H9 (cell line): ENCODE measurements around the gene TTC17. TPM values are rescaled to one million over a fixed set of nuclear protein-coding genes. Genes with fewer than 3 reads are reported as not detected.

Source experiments
- DNase-seq: peaks from one replicate; pipeline ENCODE4 v3.0.0-alpha.2; 2017
- H2AFZ ChIP-seq: one replicate; pipeline ENCODE4 v1.6.1; 2013; ENCODE audit warnings: mild to moderate bottlenecking, low read length, control low read depth, moderate library complexity
- H2AK5ac ChIP-seq: 2 replicates; pipeline ENCODE4 v1.6.1; 2013; ENCODE audit warnings: low read length, control low read depth, mixed read lengths; ENCODE audit not compliant: insufficient read length
- H2BK120ac ChIP-seq: one replicate; pipeline ENCODE4 v1.6.1; 2013; ENCODE audit warnings: low read depth, mild to moderate bottlenecking, low read length, control low read depth, inconsistent platforms; ENCODE audit not compliant: poor library complexity, severe bottlenecking
- H2BK12ac ChIP-seq: 2 replicates; pipeline ENCODE4 v1.6.1; 2013; ENCODE audit warnings: low read length, control low read depth, mixed read lengths, low read depth; ENCODE audit not compliant: insufficient read length
- H2BK15ac ChIP-seq: 2 replicates; pipeline ENCODE4 v1.6.1; 2013; ENCODE audit warnings: low read depth, low read length, control low read depth
- H2BK20ac ChIP-seq: one replicate; pipeline ENCODE4 v1.6.1; 2013; ENCODE audit warnings: low read depth, mild to moderate bottlenecking, low read length, control low read depth, inconsistent platforms; ENCODE audit not compliant: poor library complexity, severe bottlenecking
- H2BK5ac ChIP-seq: 2 replicates; pipeline ENCODE4 v1.6.1; 2013; ENCODE audit warnings: low read length, control low read depth, mixed read lengths; ENCODE audit not compliant: insufficient read length
- H3K14ac ChIP-seq: 2 replicates; pipeline ENCODE4 v1.6.1; 2013; ENCODE audit warnings: low read length, control low read depth; ENCODE audit not compliant: insufficient read depth
- H3K18ac ChIP-seq: 2 replicates; pipeline ENCODE4 v1.6.1; 2013; ENCODE audit warnings: low read depth, mild to moderate bottlenecking, mixed read lengths, low read length, control low read depth; ENCODE audit not compliant: insufficient read length
- H3K23ac ChIP-seq: 2 replicates; pipeline ENCODE4 v1.6.1; 2013; ENCODE audit warnings: low read length, control low read depth, mixed read lengths, low read depth; ENCODE audit not compliant: insufficient read length
- H3K23me2 ChIP-seq: 2 replicates; pipeline ENCODE4 v1.6.1; 2013; ENCODE audit warnings: low read depth, mild to moderate bottlenecking, mixed read lengths, low read length, control low read depth; ENCODE audit not compliant: insufficient read length, poor library complexity, severe bottlenecking
- H3K27ac ChIP-seq: 2 replicates; pipeline ENCODE4 v1.5.1; 2013; ENCODE audit warnings: low read length, control low read depth, mixed read lengths, low read depth; ENCODE audit not compliant: insufficient read length
- H3K27me3 ChIP-seq: 2 replicates; pipeline ENCODE4 v1.6.1; 2013; ENCODE audit warnings: low read length, control low read depth, inconsistent platforms; ENCODE audit not compliant: insufficient read depth
- H3K4ac ChIP-seq: 2 replicates; pipeline ENCODE4 v1.6.1; 2013; ENCODE audit warnings: low read depth, mild to moderate bottlenecking, control low read depth, inconsistent platforms, low read length, moderate library complexity
- H3K4me1 ChIP-seq: 2 replicates; pipeline ENCODE4 v1.6.1; 2013; ENCODE audit warnings: low read length, control low read depth, inconsistent platforms; ENCODE audit not compliant: insufficient read depth
- H3K4me2 ChIP-seq: 2 replicates; pipeline ENCODE4 v1.6.1; 2013; ENCODE audit warnings: low read length, control low read depth, mixed read lengths; ENCODE audit not compliant: insufficient read length, insufficient read depth
- H3K56ac ChIP-seq: 2 replicates; pipeline ENCODE4 v1.6.1; 2013; ENCODE audit warnings: low read depth, mild to moderate bottlenecking, mixed read lengths, low read length, control low read depth; ENCODE audit not compliant: insufficient read length
- H3K79me1 ChIP-seq: 2 replicates; pipeline ENCODE4 v1.6.1; 2013; ENCODE audit warnings: low read depth, mild to moderate bottlenecking, moderate library complexity, low read length, control low read depth, inconsistent platforms; ENCODE audit not compliant: insufficient read depth, poor library complexity, severe bottlenecking
- H3K79me2 ChIP-seq: 2 replicates; pipeline ENCODE4 v1.6.1; 2013; ENCODE audit warnings: low read length, control low read depth, inconsistent platforms; ENCODE audit not compliant: insufficient read depth
- H3K9ac ChIP-seq: 2 replicates; pipeline ENCODE4 v1.6.1; 2013; ENCODE audit warnings: low read length, control low read depth, mixed read lengths; ENCODE audit not compliant: insufficient read length; ENCODE audit errors: extremely low read depth
- H3K9me3 ChIP-seq: one replicate; pipeline ENCODE4 v1.6.1; 2013; ENCODE audit warnings: low read depth, low read length, inconsistent platforms; ENCODE audit not compliant: control insufficient read depth
- H3T11ph ChIP-seq: one replicate; pipeline ENCODE4 v1.6.1; 2013; ENCODE audit warnings: mild to moderate bottlenecking, low read length, control low read depth, inconsistent platforms
- H4K20me1 ChIP-seq: one replicate; pipeline ENCODE4 v1.6.1; 2013; ENCODE audit not compliant: control insufficient read depth, insufficient read length, insufficient read depth
- H4K5ac ChIP-seq: 2 replicates; pipeline ENCODE4 v1.6.1; 2013; ENCODE audit warnings: low read depth, mild to moderate bottlenecking, mixed read lengths, low read length, control low read depth; ENCODE audit not compliant: insufficient read length
- H4K8ac ChIP-seq: replicated peaks from 2 replicates; pipeline ENCODE4 v1.6.1; 2013; ENCODE audit warnings: low read length, control low read depth, mixed read lengths, low read depth; ENCODE audit not compliant: insufficient read length
- H4K91ac ChIP-seq: 2 replicates; pipeline ENCODE4 v1.6.1; 2013; ENCODE audit warnings: low read depth, mild to moderate bottlenecking, moderate library complexity, mixed read lengths, low read length, control low read depth; ENCODE audit not compliant: insufficient read length
- H3K27ac Mint-ChIP-seq, 3 experiments: 2 replicates in 2 of 3; 3 replicates in 1 of 3; pipeline ENCODE4 v1.8.0; 2020 to 2021; ENCODE audit warnings: mixed read lengths in 3 of 3, mild to moderate bottlenecking in 1 of 3, moderate library complexity in 1 of 3
- H3K27me3 Mint-ChIP-seq: 2 replicates; pipeline ENCODE4 v1.8.0; 2021; ENCODE audit warnings: low read depth, mild to moderate bottlenecking, moderate library complexity, mixed read lengths
- H3K36me3 Mint-ChIP-seq, 3 experiments: 2 replicates in 2 of 3; 3 replicates in 1 of 3; pipeline ENCODE4 v1.8.0; 2020 to 2021; ENCODE audit warnings: low read depth in 3 of 3, mixed read lengths in 3 of 3; ENCODE audit not compliant: insufficient read depth in 1 of 3
- H3K4me1 Mint-ChIP-seq, 2 experiments: 2 replicates each; pipeline ENCODE4 v1.8.0; 2020; ENCODE audit warnings: mixed read lengths in 2 of 2
- H3K4me3 Mint-ChIP-seq, 2 experiments: 2 replicates in 1 of 2; 3 replicates in 1 of 2; pipeline ENCODE4 v1.8.0; 2020 to 2021; ENCODE audit warnings: mild to moderate bottlenecking in 2 of 2, mixed read lengths in 2 of 2, moderate library complexity in 1 of 2
- H3K9me3 Mint-ChIP-seq, 2 experiments: 2 replicates in 1 of 2; 3 replicates in 1 of 2; pipeline ENCODE4 v1.8.0; 2020; ENCODE audit warnings: mild to moderate bottlenecking in 2 of 2, mixed read lengths in 2 of 2, moderate library complexity in 1 of 2
- WGBS: extraction: QIAGEN DNeasy Blood & Tissue Kit; methylation state at CpG from one replicate; pipeline ENCODE4 v1.1.7; 2013; ENCODE audit warnings: missing lambda C conversion rate, low lambda C conversion rate, mixed read lengths; ENCODE audit not compliant: insufficient read length; ENCODE audit errors: extremely low coverage; 5-methylcytosine and 5-hydroxymethylcytosine counted together
- total RNA-seq: library from RNA; stranded (reverse); gene quantifications from 2 replicates; pipeline ENCODE4 v1.2.1, GENCODE V29; 2021
- TF ChIP-seq, protein P1 (sequence below): fragments of 200-600 bp; sonication (generic); conservative IDR thresholded peaks from 3 replicates; pipeline ENCODE4 v1.8.0; 2021; ENCODE audit warnings: antibody characterized with exemption, mild to moderate bottlenecking

The TTC17 gene
- total RNA-seq, 1 experiment from 2014 or later = 68.5 TPM

DNA sequence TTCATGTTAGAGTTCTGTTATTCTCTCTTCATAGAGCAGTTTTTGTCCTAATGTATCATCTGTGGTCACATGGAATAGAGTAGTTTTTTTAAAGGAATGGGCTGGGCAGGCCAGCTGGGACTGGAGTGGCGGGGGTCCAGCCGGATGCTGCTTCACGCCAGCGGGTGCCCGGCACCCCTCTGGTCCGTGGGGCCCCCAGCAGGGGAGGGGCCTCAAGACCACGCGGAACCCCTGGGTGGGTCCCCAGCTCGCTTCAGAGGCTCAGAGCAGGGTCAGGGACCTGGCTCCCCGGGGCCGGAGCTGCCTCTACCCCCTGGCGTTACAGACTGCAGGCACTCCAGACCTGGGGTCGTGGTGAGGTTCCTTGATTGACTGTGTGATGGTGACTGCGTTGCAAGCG lies 162.8 kb downstream of the TTC17 start:
- no peaks in the 10 kb centered on the region for H3K27me3 ChIP-seq
- H3T11ph ChIP-seq = no peak overlapping the region
- H3K4me2 ChIP-seq = no peak overlapping the region
- no peaks in the 10 kb centered on the region for H3K4me1 ChIP-seq
- H3K79me1 ChIP-seq = no peaks in the 10 kb centered on the region
- DNase-seq = no peak
- H3K79me2 ChIP-seq = no peaks in the 10 kb centered on the region
- Mint-ChIP-seq H3K9me3 (no peaks in the 10 kb centered on the region; a peak in 2 of 5 replicates), H3K36me3 (no peaks in the 10 kb centered on the region; a peak in 1 of 7 replicates), H3K27ac (no peak overlapping the region), H3K4me3 (no peak overlapping the region), H3K27me3 (peaks cover 29% of the 10 kb centered on the region), H3K4me1 (peaks cover under 1 to 5% of the 10 kb centered on the region in 2 experiments; a peak in 2 of 4 replicates)
- WGBS = no CpG with 5 or more reads among the region's 15 CpGs
- H4K8ac ChIP-seq = no peak overlapping the region
- H3K9me3 ChIP-seq = no peaks in the 10 kb centered on the region
- no peak overlapping the region for H2BK120ac ChIP-seq
- no peak overlapping the region for H3K27ac ChIP-seq
- H4K91ac ChIP-seq = no peak overlapping the region
- H3K9ac ChIP-seq = no peak overlapping the region
- H3K18ac ChIP-seq = no peak overlapping the region
- no peak overlapping the region for H3K23ac ChIP-seq
- H3K56ac ChIP-seq = no peak overlapping the region
- no peak overlapping the region for H2BK20ac ChIP-seq
- H3K23me2 ChIP-seq = no peaks in the 10 kb centered on the region
- no peaks in the 10 kb centered on the region for H4K20me1 ChIP-seq
- no peak overlapping the region for H2AFZ ChIP-seq
- H2BK5ac ChIP-seq = no peak overlapping the region
- no peak overlapping the region for H2BK15ac ChIP-seq
- no peak overlapping the region for H2AK5ac ChIP-seq
- TF ChIP-seq, protein P1, sequence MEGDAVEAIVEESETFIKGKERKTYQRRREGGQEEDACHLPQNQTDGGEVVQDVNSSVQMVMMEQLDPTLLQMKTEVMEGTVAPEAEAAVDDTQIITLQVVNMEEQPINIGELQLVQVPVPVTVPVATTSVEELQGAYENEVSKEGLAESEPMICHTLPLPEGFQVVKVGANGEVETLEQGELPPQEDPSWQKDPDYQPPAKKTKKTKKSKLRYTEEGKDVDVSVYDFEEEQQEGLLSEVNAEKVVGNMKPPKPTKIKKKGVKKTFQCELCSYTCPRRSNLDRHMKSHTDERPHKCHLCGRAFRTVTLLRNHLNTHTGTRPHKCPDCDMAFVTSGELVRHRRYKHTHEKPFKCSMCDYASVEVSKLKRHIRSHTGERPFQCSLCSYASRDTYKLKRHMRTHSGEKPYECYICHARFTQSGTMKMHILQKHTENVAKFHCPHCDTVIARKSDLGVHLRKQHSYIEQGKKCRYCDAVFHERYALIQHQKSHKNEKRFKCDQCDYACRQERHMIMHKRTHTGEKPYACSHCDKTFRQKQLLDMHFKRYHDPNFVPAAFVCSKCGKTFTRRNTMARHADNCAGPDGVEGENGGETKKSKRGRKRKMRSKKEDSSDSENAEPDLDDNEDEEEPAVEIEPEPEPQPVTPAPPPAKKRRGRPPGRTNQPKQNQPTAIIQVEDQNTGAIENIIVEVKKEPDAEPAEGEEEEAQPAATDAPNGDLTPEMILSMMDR = no peak
- no peak overlapping the region for H4K5ac ChIP-seq
- H3K14ac ChIP-seq = no peak overlapping the region
- H2BK12ac ChIP-seq = no peak overlapping the region
- H3K4ac ChIP-seq = no peak overlapping the region
